HFFc6 (cell line): ENCODE measurements around the gene CD247. TPM values are rescaled to one million over a fixed set of nuclear protein-coding genes. Genes with fewer than 3 reads are reported as not detected.

ENCODE experiments used
- DNase-seq: peaks from one replicate; pipeline ENCODE4 v3.0.0-alpha.2; 2018
- H3K27ac Mint-ChIP-seq: 2 replicates; pipeline ENCODE4 v1.8.0; 2020; ENCODE audit warnings: mild to moderate bottlenecking, mixed read lengths
- H3K27me3 Mint-ChIP-seq: 2 replicates; pipeline ENCODE4 v1.8.0; 2021; ENCODE audit warnings: mild to moderate bottlenecking, moderate library complexity, mixed read lengths; ENCODE audit not compliant: insufficient read depth
- H3K36me3 Mint-ChIP-seq: 2 replicates; pipeline ENCODE4 v1.8.0; 2021; ENCODE audit warnings: low read depth, mixed read lengths
- H3K4me1 Mint-ChIP-seq: 2 replicates; pipeline ENCODE4 v1.8.0; 2020; ENCODE audit warnings: low read depth, mixed read lengths
- H3K4me3 Mint-ChIP-seq: 2 replicates; pipeline ENCODE4 v1.8.0; 2020; ENCODE audit warnings: mild to moderate bottlenecking, moderate library complexity, mixed read lengths
- H3K9me3 Mint-ChIP-seq: 2 replicates; pipeline ENCODE4 v1.8.0; 2020; ENCODE audit warnings: mild to moderate bottlenecking, mixed read lengths
- CTCF ChIP-seq: fragments of 200-600 bp; sonication (generic); IDR thresholded peaks from 2 replicates; pipeline ENCODE4 v1.5.0; 2021; ENCODE audit warnings: antibody characterized with exemption, mild to moderate bottlenecking
- total RNA-seq, 6 experiments: library from RNA; stranded (reverse); fragmentation: NEBNext Ultra II Directional; extraction: Animal tissue kit (Norgen Biotek cat#: 25700); gene quantifications; 2 replicates in 1 of 6; 3 replicates in 5 of 6; pipeline ENCODE4 v1.2.3, GENCODE V29; 2021

CD247 gene
- total RNA-seq, 6 experiments from 2014 or later, result not detected

DNA sequence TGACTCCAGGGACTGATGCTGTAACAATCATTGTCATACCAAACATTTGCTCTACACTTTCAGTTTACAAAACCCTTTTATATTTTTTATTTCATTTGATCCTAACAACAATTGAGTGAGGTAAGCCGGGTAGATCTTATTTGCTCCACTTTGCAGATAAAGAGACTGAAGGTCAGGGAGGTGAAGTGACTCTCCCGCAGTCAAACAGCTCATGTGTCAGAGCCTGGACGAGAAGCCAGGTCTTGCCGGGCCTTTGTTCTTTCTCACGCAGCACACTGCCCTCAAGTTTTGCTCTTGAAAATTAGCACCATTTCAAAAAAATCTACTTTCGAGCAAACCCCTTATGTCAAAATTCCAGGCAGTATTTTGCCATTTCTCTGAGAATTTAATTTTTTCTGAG is 65.2 kb downstream of the CD247 start:
- no peaks in the 10 kb centered on the region for H3K9me3 Mint-ChIP-seq
- H3K4me3 Mint-ChIP-seq, result no peak overlapping the region
- H3K36me3 Mint-ChIP-seq, result no peaks in the 10 kb centered on the region
- TF ChIP-seq CTCF, result no peak
- H3K27me3 Mint-ChIP-seq, result peaks cover 25% of the 10 kb centered on the region
- peaks cover 5% of the 10 kb centered on the region; the same call in 1 of the 2 replicates for H3K4me1 Mint-ChIP-seq
- no peak for DNase-seq
- no peak overlapping the region for H3K27ac Mint-ChIP-seq

GRCh38 chr1:167452483-167452882 is 65.8 kb downstream of the CD247 start:
- Mint-ChIP-seq H3K9me3 (no peaks in the 10 kb centered on the region), H3K27ac (no peak overlapping the region), H3K4me1 (peaks cover 5% of the 10 kb centered on the region; the same call in 1 of the 2 replicates), H3K4me3 (no peak overlapping the region), H3K27me3 (peaks cover 24% of the 10 kb centered on the region), H3K36me3 (no peaks in the 10 kb centered on the region)
- TF ChIP-seq CTCF, result no peak
- DNase-seq, result no peak

DNA sequence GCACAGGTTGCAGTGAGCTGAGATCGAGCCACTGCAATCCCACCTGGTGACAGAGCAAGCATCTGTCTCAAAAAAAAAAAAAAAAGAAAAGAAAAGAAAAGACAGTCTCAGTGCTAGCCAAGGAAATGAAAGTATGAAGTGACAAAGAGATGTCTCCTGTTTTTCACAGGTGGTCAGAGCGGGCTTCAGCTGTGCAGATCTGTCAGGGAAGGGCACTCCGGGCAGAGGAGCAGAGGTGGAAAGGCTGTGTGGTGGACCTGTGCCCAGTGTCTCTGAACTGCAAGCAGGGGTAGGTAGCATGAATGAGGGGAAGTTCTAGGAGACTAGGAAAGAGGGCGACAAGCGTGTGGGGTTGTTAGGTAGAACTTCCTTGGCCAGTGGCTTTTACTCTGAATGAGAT is 67.5 kb downstream of the CD247 start:
- no peaks in the 10 kb centered on the region for H3K9me3 Mint-ChIP-seq
- H3K27me3 Mint-ChIP-seq, result peaks cover 27% of the 10 kb centered on the region
- H3K36me3 Mint-ChIP-seq, result no peaks in the 10 kb centered on the region
- no peak for DNase-seq
- H3K27ac Mint-ChIP-seq, result no peak overlapping the region
- H3K4me3 Mint-ChIP-seq, result no peak overlapping the region
- H3K4me1 Mint-ChIP-seq, result no peaks in the 10 kb centered on the region
- no peak for TF ChIP-seq CTCF

GRCh38 chr1:167447521-167448136 is 70.7 kb downstream of the CD247 start:
- no peak overlapping the region for H3K4me3 Mint-ChIP-seq
- H3K9me3 Mint-ChIP-seq, result no peaks in the 10 kb centered on the region
- no peaks in the 10 kb centered on the region for H3K4me1 Mint-ChIP-seq
- no peaks in the 10 kb centered on the region for H3K36me3 Mint-ChIP-seq
- no peak for DNase-seq
- TF ChIP-seq CTCF, result no peak
- H3K27me3 Mint-ChIP-seq, result peaks cover 29% of the 10 kb centered on the region
- no peak overlapping the region for H3K27ac Mint-ChIP-seq

- Mint-ChIP-seq H3K4me3 (no peak overlapping the region), H3K36me3 (no peaks in the 10 kb centered on the region), H3K27ac (no peak overlapping the region), H3K4me1 (no peaks in the 10 kb centered on the region), H3K27me3 (peaks cover 24% of the 10 kb centered on the region), H3K9me3 (no peaks in the 10 kb centered on the region)
- TF ChIP-seq CTCF, result no peak
- DNase-seq, result no peak
Observed at GRCh38 chr1:167446966-167447365, 71.4 kb downstream of the CD247 start.
